Measurements from ENCODE around the gene LY6G6D.

GRCh38 chr6:31741815-31742214 lies 26.7 kb downstream of the LY6G6D start:
- TF ChIP-seq POLR2A (IDR thresholded peaks at IDR 0.05), result no peak
- no peak for TF ChIP-seq CTCF (IDR thresholded peaks at IDR 0.05 in 4 of 5, conservative IDR thresholded peaks at IDR 0.05 in 1 of 5)

Data from gastrocnemius medialis (tissue), 4 donors.